Esophagus squamous epithelium (tissue), 5 donors: ENCODE measurements around the gene CACNA1D. TPM values are rescaled to one million over a fixed set of nuclear protein-coding genes. Genes with fewer than 3 reads are reported as not detected.

Experiments
- DNase-seq: peaks from one replicate; lab custom pipeline; 2025; lab: John Stamatoyannopoulos, UW
- H3K27ac ChIP-seq, 4 donors: fragments of 200-600 bp; sonication (generic); one replicate each; pipeline ENCODE4 v1.5.1; 2016 to 2019; ENCODE audit warnings: mild to moderate bottlenecking in 1 of 4
- H3K27me3 ChIP-seq, 4 donors: fragments of 200-600 bp; sonication (generic); 1 replicate in 3 of 4; 2 replicates in 1 of 4; pipeline versions ENCODE4 v1.5.1 to v1.6.0; 2017 to 2021; ENCODE audit warnings: antibody characterized with exemption in 1 of 4
- H3K36me3 ChIP-seq, 3 donors: fragments of 200-600 bp; sonication (generic); one replicate each; pipeline ENCODE4 v1.5.1; 2016 to 2019
- H3K4me1 ChIP-seq, 3 donors: fragments of 200-600 bp; sonication (generic); one replicate each; pipeline ENCODE4 v1.5.1; 2017 to 2019
- H3K4me3 ChIP-seq, 4 donors: fragments of 200-600 bp; sonication (generic); 1 replicate in 3 of 4; 2 replicates in 1 of 4; pipeline ENCODE4 v1.5.1; 2016 to 2019; ENCODE audit warnings: mild to moderate bottlenecking in 2 of 4, moderate library complexity in 1 of 4
- H3K9me3 ChIP-seq, 3 donors: fragments of 200-600 bp; sonication (generic); one replicate each; pipeline ENCODE4 v1.5.1; 2016 to 2019
- POLR2A ChIP-seq, 4 donors: fragments of 450-650 bp; IDR thresholded peaks; one replicate each; pipeline ENCODE4 v1.6.1; 2017; ENCODE audit warnings: antibody characterized with exemption in 4 of 4, mild to moderate bottlenecking in 4 of 4, moderate library complexity in 3 of 4
- WGBS, 2 donors: methylation state at CpG; one replicate each; pipeline ENCODE4 v1.1.5; 2018; 5-methylcytosine and 5-hydroxymethylcytosine counted together
- intact Hi-C: fragments of 100-400 bp; cut with DNase I; formaldehyde crosslinking; loops from one replicate; pipeline ENCODE4 v1.15.0; 2022
- total RNA-seq, 4 donors: library from RNA; depleted of rRNA; stranded (reverse); fragments of >200 nt; gene quantifications; one replicate each; pipeline ENCODE4 v1.1.0, GENCODE V29; 2016
- TF ChIP-seq, protein P1 (sequence below), 6 experiments: fragments of 450-650 bp in 4 of 6; fragments of 200-600 bp in 2 of 6; sonication (generic) in 2 of 6; IDR thresholded peaks; one replicate each; pipeline ENCODE4 v1.5.1; 2016 to 2019; ENCODE audit warnings: antibody characterized with exemption in 6 of 6, mild to moderate bottlenecking in 4 of 6, moderate library complexity in 4 of 6
- donor health status: DM: yes; HTN: yes; CAD: no.

CACNA1D gene
- total RNA-seq, 4 donors from 2014 or later: 0.56 to 4.5 (median 3.1) TPM

GRCh38 chr3:53495520-53496391 lies 1.3 kb downstream of the CACNA1D start:
- intact Hi-C loops: no loop called here
- no peaks in the 10 kb centered on the region for H3K9me3 ChIP-seq
- TF ChIP-seq POLR2A (IDR thresholded peaks at IDR 0.05): no peak
- TF ChIP-seq, protein P1, sequence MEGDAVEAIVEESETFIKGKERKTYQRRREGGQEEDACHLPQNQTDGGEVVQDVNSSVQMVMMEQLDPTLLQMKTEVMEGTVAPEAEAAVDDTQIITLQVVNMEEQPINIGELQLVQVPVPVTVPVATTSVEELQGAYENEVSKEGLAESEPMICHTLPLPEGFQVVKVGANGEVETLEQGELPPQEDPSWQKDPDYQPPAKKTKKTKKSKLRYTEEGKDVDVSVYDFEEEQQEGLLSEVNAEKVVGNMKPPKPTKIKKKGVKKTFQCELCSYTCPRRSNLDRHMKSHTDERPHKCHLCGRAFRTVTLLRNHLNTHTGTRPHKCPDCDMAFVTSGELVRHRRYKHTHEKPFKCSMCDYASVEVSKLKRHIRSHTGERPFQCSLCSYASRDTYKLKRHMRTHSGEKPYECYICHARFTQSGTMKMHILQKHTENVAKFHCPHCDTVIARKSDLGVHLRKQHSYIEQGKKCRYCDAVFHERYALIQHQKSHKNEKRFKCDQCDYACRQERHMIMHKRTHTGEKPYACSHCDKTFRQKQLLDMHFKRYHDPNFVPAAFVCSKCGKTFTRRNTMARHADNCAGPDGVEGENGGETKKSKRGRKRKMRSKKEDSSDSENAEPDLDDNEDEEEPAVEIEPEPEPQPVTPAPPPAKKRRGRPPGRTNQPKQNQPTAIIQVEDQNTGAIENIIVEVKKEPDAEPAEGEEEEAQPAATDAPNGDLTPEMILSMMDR (IDR thresholded peaks at IDR 0.05): no peak
- no peaks in the 10 kb centered on the region for H3K36me3 ChIP-seq
- peaks cover 0 to 71% (median 0%) of the 10 kb centered on the region in 4 donors for H3K27me3 ChIP-seq
- H3K4me3 ChIP-seq: peak overlapping the region; percentile 30 to 69 (median 48)
- no peak for DNase-seq
- peaks cover 15 to 46% (median 20%) of the 10 kb centered on the region in 3 donors for H3K4me1 ChIP-seq
- no peak overlapping the region for H3K27ac ChIP-seq
- 28 to 31% methylated on average over 5 to 11 of the region's 57 CpGs for WGBS, 2 donors

DNA sequence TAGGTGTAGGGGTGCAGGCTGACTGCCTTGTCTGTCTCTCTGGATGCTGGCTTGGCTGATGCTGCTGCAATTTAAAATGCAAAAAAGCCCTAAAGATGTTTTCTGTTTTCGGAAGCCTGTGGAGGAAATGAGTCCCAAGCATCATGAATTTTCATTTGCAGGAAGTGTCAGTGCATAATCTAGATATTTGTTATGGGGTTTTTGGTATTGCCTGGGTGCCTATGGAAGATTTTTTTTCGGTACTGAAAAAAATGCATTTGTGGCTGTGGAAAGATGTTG lies 1.9 kb downstream of the CACNA1D start:
- H3K9me3 ChIP-seq: no peaks in the 10 kb centered on the region
- no peak overlapping the region for H3K4me3 ChIP-seq
- peaks cover 0 to 66% (median 0%) of the 10 kb centered on the region in 4 donors for H3K27me3 ChIP-seq
- no peak for TF ChIP-seq POLR2A (IDR thresholded peaks at IDR 0.05)
- TF ChIP-seq, protein P1 (IDR thresholded peaks at IDR 0.05): no peak
- H3K36me3 ChIP-seq: no peaks in the 10 kb centered on the region
- no peak for DNase-seq
- peaks cover 15 to 46% (median 20%) of the 10 kb centered on the region in 3 donors for H3K4me1 ChIP-seq
- intact Hi-C loops: no loop called here
- WGBS, 2 donors: 58 to 71% methylated on average over 2 of the region's 2 CpGs
- no peak overlapping the region for H3K27ac ChIP-seq

DNA sequence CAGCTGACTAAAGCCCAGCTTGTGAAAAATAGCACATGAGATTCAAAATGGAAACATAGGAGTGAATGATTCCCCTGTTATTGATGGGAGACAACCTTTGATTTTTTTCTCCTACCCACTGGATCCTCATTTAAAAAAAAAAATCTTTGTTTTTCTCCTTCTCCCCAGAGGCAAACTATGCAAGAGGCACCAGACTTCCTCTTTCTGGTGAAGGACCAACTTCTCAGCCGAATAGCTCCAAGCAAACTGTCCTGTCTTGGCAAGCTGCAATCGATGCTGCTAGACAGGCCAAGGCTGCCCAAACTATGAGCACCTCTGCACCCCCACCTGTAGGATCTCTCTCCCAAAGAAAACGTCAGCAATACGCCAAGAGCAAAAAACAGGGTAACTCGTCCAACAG lies 2.6 kb downstream of the CACNA1D start:
- Histone ChIP-seq H3K36me3 (no peaks in the 10 kb centered on the region), H3K4me3 (no peak overlapping the region), H3K27ac (no peak overlapping the region), H3K9me3 (no peaks in the 10 kb centered on the region), H3K4me1 (peaks cover 15 to 46% (median 20%) of the 10 kb centered on the region in 3 donors), H3K27me3 (peaks cover 0 to 59% (median 0%) of the 10 kb centered on the region in 4 donors)
- WGBS, 2 donors: 41 to 66% methylated on average over 4 to 5 of the region's 5 CpGs
- no peak for DNase-seq
- intact Hi-C loops: no loop called here
- no peak for TF ChIP-seq POLR2A (IDR thresholded peaks at IDR 0.05)
- TF ChIP-seq, protein P1 (IDR thresholded peaks at IDR 0.05): no peak

- TF ChIP-seq, protein P1 (IDR thresholded peaks at IDR 0.05): no peak
- TF ChIP-seq POLR2A (IDR thresholded peaks at IDR 0.05): no peak
- Histone ChIP-seq H3K36me3 (no peaks in the 10 kb centered on the region), H3K9me3 (no peaks in the 10 kb centered on the region), H3K27me3 (peaks cover 0 to 39% (median 0%) of the 10 kb centered on the region in 4 donors), H3K4me1 (peaks cover 10 to 36% (median 16%) of the 10 kb centered on the region in 3 donors), H3K4me3 (no peak overlapping the region), H3K27ac (no peak overlapping the region)
- WGBS, 2 donors: 70 to 77% methylated on average over 7 to 8 of the region's 8 CpGs
- no peak for DNase-seq
- intact Hi-C loops: no loop called here
Observed at GRCh38 chr3:53498806-53499641, 4.6 kb downstream of the CACNA1D start.
